Activated naive CD4-positive, alpha-beta T cell treated with anti-CD3 and anti-CD28 coated beads for 36 hours (primary cell): ENCODE results near the gene BICRA. TPM values are rescaled to one million over a fixed set of nuclear protein-coding genes. Genes with fewer than 3 reads are reported as not detected.

Experiments used
- CTCF ChIA-PET: fragments of 350-600 bp; sonication (Branson Sonifier 250); formaldehyde crosslinking; loops from one replicate; lab custom pipeline; 2021; ENCODE audit warnings: antibody characterized with exemption; lab: Charles Lee
- DNase-seq: peaks from one replicate; pipeline ENCODE4 v3.0.0-alpha.2; 2020
- H3K27ac Mint-ChIP-seq: one replicate; pipeline ENCODE4 v1.8.0; 2021; ENCODE audit warnings: mild to moderate bottlenecking, mixed read lengths
- H3K27me3 Mint-ChIP-seq: one replicate; pipeline ENCODE4 v1.8.0; 2021; ENCODE audit warnings: low read depth, mixed read lengths
- H3K36me3 Mint-ChIP-seq: one replicate; pipeline ENCODE4 v1.8.0; 2021; ENCODE audit warnings: low read depth, mixed read lengths
- H3K4me1 Mint-ChIP-seq: one replicate; pipeline ENCODE4 v1.8.0; 2021; ENCODE audit warnings: low read depth, mixed read lengths
- H3K4me3 Mint-ChIP-seq: one replicate; pipeline ENCODE4 v1.8.0; 2021; ENCODE audit warnings: mild to moderate bottlenecking, moderate library complexity, mixed read lengths
- H3K9me3 Mint-ChIP-seq: one replicate; pipeline ENCODE4 v1.8.0; 2021; ENCODE audit warnings: mixed read lengths
- intact Hi-C: fragments of 100-400 bp; cut with micrococcal nuclease; formaldehyde crosslinking; loops from one replicate; pipeline ENCODE4 v1.15.1; 2023
- total RNA-seq, 2 experiments: library from RNA; stranded (reverse); gene quantifications; one replicate each; pipeline ENCODE4 v1.2.3, GENCODE V29; 2021

The BICRA gene
- total RNA-seq, 2 experiments from 2014 or later: 11.2 to 12.5 TPM

DNA sequence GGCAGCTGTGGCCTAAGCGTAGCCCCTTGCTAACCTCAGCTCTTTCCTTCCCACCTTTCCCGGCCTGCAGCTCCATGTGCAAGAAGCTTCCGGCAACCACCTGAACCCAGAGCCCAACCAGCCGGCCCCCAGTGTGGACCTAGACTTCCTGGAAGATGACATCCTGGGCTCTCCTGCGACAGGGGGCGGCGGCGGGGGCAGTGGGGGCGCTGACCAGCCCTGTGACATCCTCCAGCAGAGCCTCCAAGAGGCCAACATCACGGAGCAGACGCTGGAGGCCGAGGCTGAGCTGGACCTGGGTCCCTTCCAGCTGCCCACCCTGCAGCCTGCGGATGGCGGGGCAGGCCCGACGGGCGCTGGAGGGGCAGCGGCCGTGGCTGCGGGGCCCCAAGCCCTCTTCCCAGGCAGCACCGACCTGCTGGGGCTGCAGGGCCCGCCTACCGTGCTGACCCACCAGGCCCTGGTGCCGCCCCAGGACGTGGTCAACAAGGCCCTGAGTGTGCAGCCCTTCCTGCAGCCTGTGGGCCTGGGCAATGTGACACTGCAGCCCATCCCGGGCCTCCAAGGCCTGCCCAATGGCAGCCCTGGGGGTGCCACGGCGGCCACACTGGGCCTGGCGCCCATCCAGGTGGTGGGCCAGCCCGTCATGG lies 70.4 kb downstream of the BICRA start:
- H3K4me3 Mint-ChIP-seq: no peak overlapping the region
- H3K36me3 Mint-ChIP-seq: peaks cover 11% of the 10 kb centered on the region
- CTCF ChIA-PET: interaction anchor here (0.7 kb wide), 1 partner anchor 244 kb away, joined by 7 read pairs; no protein-coding TSS in a partner anchor
- no peak overlapping the region for H3K27ac Mint-ChIP-seq
- no peak for DNase-seq
- intact Hi-C loops: no loop called here
- H3K27me3 Mint-ChIP-seq: no peaks in the 10 kb centered on the region
- no peaks in the 10 kb centered on the region for H3K9me3 Mint-ChIP-seq
- no peaks in the 10 kb centered on the region for H3K4me1 Mint-ChIP-seq

GRCh38 chr19:47679922-47680857 lies 71.3 kb downstream of the BICRA start:
- peaks cover 11% of the 10 kb centered on the region for H3K36me3 Mint-ChIP-seq
- no peaks in the 10 kb centered on the region for H3K27me3 Mint-ChIP-seq
- H3K4me1 Mint-ChIP-seq: no peaks in the 10 kb centered on the region
- H3K27ac Mint-ChIP-seq: no peak overlapping the region
- DNase-seq: no peak
- H3K9me3 Mint-ChIP-seq: no peaks in the 10 kb centered on the region
- intact Hi-C loops: no loop called here
- H3K4me3 Mint-ChIP-seq: no peak overlapping the region
- CTCF ChIA-PET: no interaction called here

GRCh38 chr19:47680858-47681332 lies 72.0 kb downstream of the BICRA start:
- no peak for DNase-seq
- CTCF ChIA-PET: interaction anchor here (0.6 kb wide), 1 partner anchor 836 kb away, joined by 4 read pairs; no protein-coding TSS in a partner anchor
- Mint-ChIP-seq H3K4me1 (no peaks in the 10 kb centered on the region), H3K27me3 (no peaks in the 10 kb centered on the region), H3K27ac (no peak overlapping the region), H3K9me3 (no peaks in the 10 kb centered on the region), H3K4me3 (no peak overlapping the region), H3K36me3 (peaks cover 9% of the 10 kb centered on the region)
- intact Hi-C loops: no loop called here

- CTCF ChIA-PET: interaction anchor here (0.6 kb wide), 1 partner anchor 837 kb away, joined by 4 read pairs; no protein-coding TSS in a partner anchor
These were observed 72.5 kb downstream of the BICRA start for GRCh38 chr19:47681388-47681787.

GRCh38 chr19:47681936-47682335 lies 73.0 kb downstream of the BICRA start:
- CTCF ChIA-PET: no interaction called here
- H3K9me3 Mint-ChIP-seq: no peaks in the 10 kb centered on the region
- intact Hi-C loops: no loop called here
- H3K27ac Mint-ChIP-seq: no peak overlapping the region
- H3K4me3 Mint-ChIP-seq: no peak overlapping the region
- no peaks in the 10 kb centered on the region for H3K4me1 Mint-ChIP-seq
- no peaks in the 10 kb centered on the region for H3K27me3 Mint-ChIP-seq
- H3K36me3 Mint-ChIP-seq: peaks cover 9% of the 10 kb centered on the region
- DNase-seq: no peak

More at GRCh38 chr19:47681388-47681787, 72.5 kb downstream of the BICRA start:
- peaks cover 9% of the 10 kb centered on the region for H3K36me3 Mint-ChIP-seq
- H3K27ac Mint-ChIP-seq: no peak overlapping the region
- no peak overlapping the region for H3K4me3 Mint-ChIP-seq
- no peaks in the 10 kb centered on the region for H3K27me3 Mint-ChIP-seq
- H3K9me3 Mint-ChIP-seq: no peaks in the 10 kb centered on the region
- no peaks in the 10 kb centered on the region for H3K4me1 Mint-ChIP-seq
- DNase-seq: no peak
- intact Hi-C loops: no loop called here

DNA sequence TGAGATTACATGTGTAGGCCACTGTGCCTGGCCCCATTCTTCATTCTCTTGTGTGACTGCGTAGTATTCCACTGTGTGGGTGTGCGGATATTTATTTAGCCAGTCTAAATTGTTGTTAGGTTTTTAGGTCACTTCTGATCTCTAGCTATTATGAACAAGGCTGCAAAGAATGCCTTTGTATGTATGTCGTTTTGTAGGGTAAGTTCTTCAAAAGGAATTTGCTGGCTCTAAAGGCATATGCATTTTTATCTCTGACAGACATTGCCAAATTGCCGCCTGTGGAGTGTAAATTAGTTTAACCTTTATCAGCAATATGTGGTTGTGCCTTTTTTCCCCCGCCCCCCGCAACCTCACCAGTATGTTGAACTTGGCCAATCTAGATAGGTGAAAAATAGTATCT lies 74.0 kb downstream of the BICRA start:
- no peaks in the 10 kb centered on the region for H3K27me3 Mint-ChIP-seq
- DNase-seq: no peak
- no peaks in the 10 kb centered on the region for H3K9me3 Mint-ChIP-seq
- CTCF ChIA-PET: no interaction called here
- H3K27ac Mint-ChIP-seq: no peak overlapping the region
- H3K36me3 Mint-ChIP-seq: peaks cover 7% of the 10 kb centered on the region
- intact Hi-C loops: no loop called here
- H3K4me3 Mint-ChIP-seq: no peak overlapping the region
- no peaks in the 10 kb centered on the region for H3K4me1 Mint-ChIP-seq

GRCh38 chr19:47686679-47687450 lies 77.9 kb downstream of the BICRA start:
- intact Hi-C loops: no loop called here
- H3K36me3 Mint-ChIP-seq: peaks cover 2% of the 10 kb centered on the region
- H3K4me3 Mint-ChIP-seq: no peak overlapping the region
- H3K4me1 Mint-ChIP-seq: peaks cover 5% of the 10 kb centered on the region
- H3K27ac Mint-ChIP-seq: no peak overlapping the region
- DNase-seq: no peak
- H3K9me3 Mint-ChIP-seq: no peaks in the 10 kb centered on the region
- CTCF ChIA-PET: interaction anchor here (1.1 kb wide), 1 partner anchor 20 kb away, joined by 5 read pairs; no protein-coding TSS in a partner anchor
- no peaks in the 10 kb centered on the region for H3K27me3 Mint-ChIP-seq

DNA sequence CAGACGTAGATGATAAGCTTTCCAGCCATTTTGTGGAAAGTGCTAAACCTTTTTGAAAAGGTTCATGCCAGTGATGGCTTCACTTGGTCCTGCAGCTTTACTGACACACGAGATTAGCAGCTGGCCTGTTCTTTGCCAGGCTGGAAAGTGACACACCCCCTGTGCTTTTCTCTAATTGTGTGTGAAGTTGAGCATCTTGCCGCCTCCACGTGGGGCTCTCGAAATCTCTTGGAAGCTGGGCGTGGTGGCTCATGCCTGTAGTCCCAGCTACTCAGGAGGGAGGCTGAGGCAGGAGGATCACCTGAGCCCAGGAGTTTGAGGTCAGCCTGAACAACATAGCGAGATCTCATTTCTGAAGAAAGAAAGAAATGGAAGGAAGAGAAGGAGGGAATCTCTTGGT lies 79.0 kb downstream of the BICRA start:
- H3K4me3 Mint-ChIP-seq: no peak overlapping the region
- no peak overlapping the region for H3K27ac Mint-ChIP-seq
- intact Hi-C loops: no loop called here
- peaks cover 5% of the 10 kb centered on the region for H3K4me1 Mint-ChIP-seq
- no peaks in the 10 kb centered on the region for H3K9me3 Mint-ChIP-seq
- H3K27me3 Mint-ChIP-seq: no peaks in the 10 kb centered on the region
- DNase-seq: no peak
- CTCF ChIA-PET: interaction anchor here (0.7 to 1.1 kb wide), 2 partner anchors 11 to 19 kb away, joined by 3 to 5 read pairs; no protein-coding TSS in a partner anchor
- peaks cover 1% of the 10 kb centered on the region for H3K36me3 Mint-ChIP-seq

GRCh38 chr19:47691090-47691489 lies 82.2 kb downstream of the BICRA start:
- no peak for DNase-seq
- H3K27ac Mint-ChIP-seq: peak overlapping the region; percentile 41
- CTCF ChIA-PET: interaction anchor here (0.6 to 2.3 kb wide), 5 partner anchors 8 to 255 kb away, joined by 3 to 9 read pairs (median 3); partner anchors contain the start of gene EHD2
- no peak overlapping the region for H3K4me3 Mint-ChIP-seq
- no peaks in the 10 kb centered on the region for H3K27me3 Mint-ChIP-seq
- H3K36me3 Mint-ChIP-seq: peaks cover 1% of the 10 kb centered on the region
- H3K9me3 Mint-ChIP-seq: no peaks in the 10 kb centered on the region
- peaks cover 5% of the 10 kb centered on the region for H3K4me1 Mint-ChIP-seq
- intact Hi-C loops: no loop called here

GRCh38 chr19:47691782-47692181 lies 82.8 kb downstream of the BICRA start:
- Mint-ChIP-seq H3K36me3 (peaks cover 1% of the 10 kb centered on the region), H3K9me3 (no peaks in the 10 kb centered on the region), H3K27me3 (no peaks in the 10 kb centered on the region), H3K27ac (no peak overlapping the region), H3K4me1 (peaks cover 5% of the 10 kb centered on the region), H3K4me3 (no peak overlapping the region)
- CTCF ChIA-PET: no interaction called here
- intact Hi-C loops: no loop called here
- DNase-seq: no peak

GRCh38 chr19:47693489-47693888 lies 84.6 kb downstream of the BICRA start:
- intact Hi-C loops: no loop called here
- Mint-ChIP-seq H3K4me1 (peaks cover 7% of the 10 kb centered on the region), H3K27ac (no peak overlapping the region), H3K4me3 (no peak overlapping the region), H3K9me3 (no peaks in the 10 kb centered on the region), H3K27me3 (no peaks in the 10 kb centered on the region), H3K36me3 (peaks cover 1% of the 10 kb centered on the region)
- DNase-seq: no peak
- CTCF ChIA-PET: interaction anchor here (0.6 kb wide), 1 partner anchor 124 kb away, joined by 3 read pairs; no protein-coding TSS in a partner anchor
